GM19025 (cell line): Measurements from ENCODE around the gene TEKT3.

ENCODE experiments used
- ATAC-seq: cut with Tn5 transposase; IDR thresholded peaks from one replicate; pipeline ENCODE4 v1.9.1; 2021; ENCODE audit warnings: mild to moderate bottlenecking, low read depth, moderate library complexity; ENCODE audit not compliant: unreplicated experiment

Gene TEKT3

DNA sequence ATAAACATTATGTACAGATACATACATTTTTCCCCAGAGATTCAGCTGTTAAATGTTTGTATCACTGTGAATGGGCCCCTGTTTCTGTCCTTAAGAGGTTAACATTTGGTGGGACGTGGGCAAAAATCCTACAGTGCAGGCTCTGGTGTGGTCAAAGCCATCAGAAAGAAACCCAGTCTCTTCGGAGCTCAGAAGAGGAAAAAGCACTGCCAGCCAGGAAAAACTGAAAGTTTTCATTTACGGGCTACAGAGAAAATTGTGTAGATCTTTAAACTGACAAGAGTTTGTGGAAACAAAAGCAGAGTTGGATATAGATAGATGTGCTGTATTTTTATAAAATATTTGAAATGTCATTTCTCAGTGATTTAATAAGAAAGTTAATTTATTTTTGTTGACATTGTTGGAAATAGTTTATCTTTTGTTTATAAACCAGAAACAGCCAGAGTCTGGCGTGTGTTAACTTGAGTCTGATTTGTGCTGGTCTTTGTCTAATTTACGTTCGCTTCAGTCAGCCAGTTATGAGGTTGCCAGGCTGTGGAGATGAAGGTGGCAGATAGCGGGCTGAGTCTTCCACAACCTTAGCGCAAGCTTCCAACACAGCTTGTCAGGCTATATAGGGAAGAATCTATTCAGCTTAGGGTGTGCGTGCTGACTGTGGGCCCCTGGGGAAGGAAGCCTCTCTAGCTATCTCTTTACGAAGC is 9.5 kb upstream of the TEKT3 start:
- no peak for ATAC-seq

DNA sequence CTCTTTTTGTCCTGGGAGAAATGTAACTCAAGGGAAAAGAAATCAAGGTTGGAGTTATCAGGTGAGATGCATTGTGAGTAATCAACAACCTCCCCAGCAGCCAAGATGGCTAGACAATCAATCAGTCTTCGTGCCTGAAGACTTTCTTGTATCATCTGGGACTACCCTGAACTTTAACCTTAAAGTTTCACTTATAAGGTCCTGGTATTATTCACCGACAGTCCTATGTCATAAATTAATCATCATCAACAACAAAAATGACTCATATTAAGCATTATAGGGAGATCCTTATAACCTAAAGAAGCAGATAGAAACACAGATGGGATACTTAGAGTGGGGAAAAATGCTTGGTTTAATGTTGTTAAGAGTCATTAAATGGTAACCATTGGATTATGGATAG is 7.7 kb upstream of the TEKT3 start:
- no peak for ATAC-seq

DNA sequence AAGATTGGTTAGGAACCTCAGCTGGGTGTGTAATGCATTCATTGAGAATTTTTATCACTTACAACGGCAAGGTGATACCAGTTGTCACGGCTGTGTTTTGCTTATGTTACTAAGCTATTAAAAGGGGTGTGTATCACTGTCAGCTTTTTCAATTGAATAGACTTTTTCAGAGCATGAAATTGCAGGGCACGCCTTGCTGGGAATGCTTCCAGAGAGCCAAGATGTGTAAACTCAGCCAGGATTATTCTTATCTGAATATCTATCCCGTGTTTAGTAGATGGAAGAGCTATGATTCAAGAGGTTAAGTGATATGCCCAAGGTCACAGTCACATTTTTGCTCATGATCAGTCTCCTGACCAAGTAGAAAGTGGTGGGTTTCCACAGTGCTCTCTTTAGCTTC is 6.6 kb upstream of the TEKT3 start:
- no peak for ATAC-seq

DNA sequence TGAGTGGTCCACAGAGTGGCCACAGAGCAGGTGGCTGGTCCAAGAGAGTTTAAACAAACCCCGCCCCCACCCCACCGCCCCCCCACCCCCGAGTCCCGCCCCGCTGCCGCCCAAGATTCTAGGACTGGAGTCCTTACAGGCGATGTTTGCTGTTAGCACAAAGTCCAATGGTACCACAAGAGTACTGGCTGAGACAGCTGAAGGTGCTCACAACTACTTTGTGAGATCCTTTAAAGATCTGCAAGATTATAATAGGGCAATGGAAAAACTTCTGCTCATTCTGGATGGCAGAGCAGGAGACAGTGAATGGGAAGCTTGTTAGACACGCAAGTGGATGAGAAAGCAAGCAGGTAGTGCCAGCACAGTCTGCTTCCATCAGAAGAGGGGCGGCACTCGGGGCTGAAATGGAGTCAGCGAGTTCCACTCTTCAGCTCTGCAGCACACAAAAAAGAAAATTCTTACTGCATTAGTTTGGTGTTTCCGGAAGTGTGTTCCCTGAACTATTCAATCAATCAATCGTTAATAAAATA is 4.7 kb upstream of the TEKT3 start:
- no peak for ATAC-seq

DNA sequence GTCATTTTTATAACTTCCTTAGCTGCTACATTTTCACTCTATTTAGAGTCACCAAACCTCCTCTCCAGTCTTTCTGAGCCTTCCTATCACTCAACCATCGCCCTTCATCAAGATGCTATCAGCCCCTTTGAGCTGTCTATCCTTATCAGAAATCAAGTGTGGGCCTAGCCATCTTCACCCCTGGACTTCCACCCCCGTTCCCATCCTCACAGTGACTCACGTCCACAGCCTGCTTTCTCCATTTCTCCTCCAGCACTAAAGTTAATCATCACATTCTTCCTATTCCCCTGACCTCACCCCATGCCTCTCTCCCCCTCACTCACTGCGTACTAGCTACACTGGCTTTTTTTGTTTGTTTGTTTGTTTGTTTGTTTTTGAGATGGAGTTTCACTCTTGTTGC is 2.4 kb upstream of the TEKT3 start:
- no peak for ATAC-seq

DNA sequence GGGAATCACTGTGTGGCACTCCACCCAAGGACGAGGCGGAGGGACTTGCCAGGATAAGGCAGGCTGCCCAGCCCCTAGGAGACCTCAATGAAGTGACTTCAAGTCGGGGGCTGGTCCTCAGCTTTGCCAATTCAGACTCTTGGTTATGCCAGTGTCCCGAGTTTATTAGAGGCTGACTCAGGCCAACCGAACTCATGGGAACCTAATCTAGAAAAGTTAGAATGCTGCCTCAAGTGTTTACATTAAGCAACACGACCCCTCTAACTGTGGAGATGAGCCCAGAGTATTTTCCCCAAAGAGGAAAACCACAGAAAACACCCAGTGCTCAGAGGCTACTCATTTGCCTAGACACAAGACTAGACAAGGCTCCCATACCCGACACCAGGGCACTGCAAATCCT is 1.1 kb upstream of the TEKT3 start:
- no peak for ATAC-seq

DNA sequence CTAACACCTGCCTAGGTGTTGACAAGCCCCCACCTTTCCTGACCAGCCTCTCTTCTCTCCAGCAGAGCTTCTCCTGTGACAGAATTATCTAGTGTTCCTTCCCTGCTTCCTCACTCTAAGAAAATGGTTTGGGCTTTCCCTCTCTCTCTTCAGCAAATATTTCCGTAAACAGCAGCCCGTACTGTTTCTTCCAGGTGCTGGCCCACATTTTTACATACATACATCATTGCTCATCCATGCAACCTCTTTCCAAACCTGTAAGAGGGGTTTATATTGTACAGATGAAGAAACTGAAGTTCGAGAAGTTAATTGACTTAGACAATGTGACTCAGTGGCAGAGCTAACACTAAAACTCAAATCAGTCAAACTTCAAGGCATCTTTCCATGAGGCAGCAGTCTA is 569 bp upstream of the TEKT3 start:
- no peak for ATAC-seq

DNA sequence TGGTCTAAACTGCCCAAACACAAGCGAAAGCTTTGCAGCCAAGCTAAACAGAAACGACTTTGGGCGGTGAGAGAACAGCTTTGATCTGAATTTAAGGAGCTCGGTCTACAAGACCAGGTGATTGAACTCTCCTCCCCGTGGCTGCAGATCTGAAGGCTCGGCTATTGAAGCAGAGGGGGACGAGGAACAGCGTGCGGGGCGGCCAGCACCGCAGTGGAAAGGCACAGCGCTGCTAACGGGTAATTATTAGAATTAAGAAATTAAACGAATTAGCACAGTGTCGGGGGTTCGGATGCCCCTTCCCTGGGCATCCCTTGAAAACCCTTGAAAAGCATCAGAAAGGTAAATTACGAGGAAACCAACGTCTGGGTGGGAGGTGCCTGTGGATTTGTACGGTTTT is 431 bp downstream of the TEKT3 start:
- no peak for ATAC-seq

DNA sequence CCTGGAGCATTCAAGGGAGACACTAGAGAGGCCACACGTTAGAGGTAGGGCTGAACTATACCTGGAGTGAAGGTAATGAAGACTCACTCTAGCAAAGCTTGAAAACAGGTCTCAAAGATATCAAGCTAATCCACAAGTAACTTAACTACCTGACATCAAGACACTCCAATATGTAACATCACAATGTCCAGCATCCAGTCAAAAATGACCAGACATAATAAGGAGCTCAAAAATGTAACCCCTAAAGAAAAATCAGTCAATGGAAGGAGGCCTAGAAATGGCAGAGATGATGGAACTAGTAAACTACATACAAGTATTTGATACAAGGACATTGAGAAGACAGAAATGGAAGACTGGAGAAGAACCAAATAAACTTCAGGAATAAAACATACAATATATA is 6.0 kb downstream of the TEKT3 start:
- no peak for ATAC-seq

DNA sequence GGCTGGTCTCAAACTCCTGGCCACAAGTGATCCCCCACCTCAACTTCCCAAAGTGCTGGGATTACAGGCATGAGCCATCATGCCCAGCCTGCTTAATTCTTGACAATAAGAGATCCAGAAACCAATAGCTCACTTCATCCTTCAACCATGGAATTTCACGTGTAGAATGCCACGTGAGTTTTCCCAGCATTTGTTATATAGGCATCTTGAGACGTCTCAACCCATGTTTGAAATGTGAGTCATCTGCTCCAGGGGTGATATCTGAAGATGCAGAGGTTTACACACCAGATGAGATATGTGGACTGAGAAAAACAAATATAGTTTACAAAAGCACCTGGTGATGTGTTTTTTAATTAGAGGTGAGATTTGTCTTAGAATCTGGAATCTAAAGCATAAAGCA is 7.1 kb downstream of the TEKT3 start:
- no peak for ATAC-seq

DNA sequence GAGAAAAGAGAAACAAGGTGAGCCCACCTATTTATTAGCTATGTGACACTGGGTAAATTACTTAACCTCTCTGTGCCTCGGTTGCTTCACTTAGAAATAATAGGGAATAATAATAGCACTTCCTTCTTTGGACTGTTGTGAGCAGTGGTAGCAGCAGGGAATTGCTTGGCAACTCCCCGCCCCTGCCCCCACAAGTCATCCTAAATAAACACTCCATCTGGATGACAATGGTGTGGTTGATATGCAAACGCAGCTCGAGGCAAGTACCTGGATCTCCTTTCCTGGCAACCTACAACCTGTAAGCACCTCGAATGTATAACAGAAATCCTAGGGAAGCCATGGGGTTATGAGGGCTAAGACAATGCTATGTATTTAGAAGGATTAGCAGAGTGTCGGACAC is 9.1 kb downstream of the TEKT3 start:
- no peak for ATAC-seq

DNA sequence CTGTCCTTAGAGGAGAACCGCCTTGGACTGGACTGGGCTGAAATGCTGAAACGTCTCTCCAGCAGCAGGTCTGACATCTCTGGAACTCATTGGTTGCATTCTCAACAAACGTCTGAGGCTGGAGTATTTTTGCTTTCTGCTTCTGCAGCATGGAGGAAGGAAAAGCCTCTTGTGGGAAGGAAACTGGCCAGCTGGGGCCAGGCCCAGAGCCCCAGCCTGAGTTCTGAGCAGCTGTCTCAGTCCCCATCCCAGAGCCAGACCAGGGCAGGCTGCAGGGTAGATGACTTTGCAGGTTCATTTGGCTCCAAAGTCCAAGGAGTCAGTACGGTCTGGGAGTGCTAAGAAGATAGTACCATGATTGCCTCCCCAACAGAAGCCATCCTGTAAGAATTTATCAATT is 18.3 kb downstream of the TEKT3 start:
- no peak for ATAC-seq

DNA sequence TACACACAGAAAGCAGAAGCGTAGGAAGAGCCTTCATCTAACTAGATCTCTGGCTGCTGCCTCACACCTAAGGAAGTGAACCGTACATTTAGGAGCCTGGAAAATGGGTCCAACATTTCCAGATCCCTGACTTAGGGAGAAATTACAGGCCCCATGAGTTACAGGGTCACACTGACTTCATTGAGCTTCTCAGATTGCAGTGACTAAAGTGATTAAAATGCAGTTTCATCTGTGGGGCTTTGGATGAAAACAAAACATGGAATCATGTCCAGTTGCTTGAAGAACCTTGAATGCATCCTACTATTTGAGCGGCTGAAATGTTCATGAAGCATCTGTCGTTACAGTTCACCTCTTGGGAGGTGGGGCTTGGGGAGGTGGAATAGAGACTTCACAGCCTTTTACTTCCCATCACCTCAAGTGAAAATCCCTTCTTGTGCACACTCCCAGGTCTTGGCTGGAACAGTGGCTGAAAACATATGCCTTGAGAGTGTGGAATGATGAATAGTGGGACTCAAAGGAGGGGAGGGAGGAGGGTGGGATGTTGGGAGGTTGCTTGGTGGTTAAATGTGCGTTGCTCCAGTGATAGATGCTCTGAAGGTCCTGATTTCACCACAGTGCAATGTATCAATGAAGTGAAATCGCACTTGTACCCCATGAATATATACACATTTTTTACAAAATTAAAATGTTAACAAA is 19.7 kb downstream of the TEKT3 start:
- no peak for ATAC-seq

DNA sequence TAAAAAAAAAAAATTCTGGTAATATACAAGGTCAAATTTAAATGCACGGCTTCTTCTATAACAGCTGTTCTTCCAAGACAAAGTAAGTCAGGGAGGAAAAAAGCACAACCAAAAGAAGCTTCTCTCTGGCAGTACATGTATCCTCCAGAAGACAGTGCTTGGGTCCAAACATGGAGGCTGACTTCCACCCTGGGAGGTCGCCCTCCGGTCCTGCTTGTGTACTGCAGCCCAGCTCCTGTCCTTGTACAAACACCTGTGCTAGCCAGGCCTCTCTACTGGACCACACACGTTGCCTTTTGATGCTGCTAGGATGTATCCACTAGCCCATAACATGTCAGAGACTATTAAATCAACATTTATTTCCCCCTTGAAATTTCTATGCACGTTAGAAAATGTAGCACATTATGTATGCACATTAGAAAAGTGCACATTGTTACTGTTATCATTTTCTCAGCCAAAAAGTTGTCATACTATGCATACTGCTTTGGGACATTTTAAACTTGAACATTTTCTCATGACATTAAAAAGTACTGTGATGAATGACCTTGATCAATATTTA is 21.9 kb downstream of the TEKT3 start:
- no peak for ATAC-seq

DNA sequence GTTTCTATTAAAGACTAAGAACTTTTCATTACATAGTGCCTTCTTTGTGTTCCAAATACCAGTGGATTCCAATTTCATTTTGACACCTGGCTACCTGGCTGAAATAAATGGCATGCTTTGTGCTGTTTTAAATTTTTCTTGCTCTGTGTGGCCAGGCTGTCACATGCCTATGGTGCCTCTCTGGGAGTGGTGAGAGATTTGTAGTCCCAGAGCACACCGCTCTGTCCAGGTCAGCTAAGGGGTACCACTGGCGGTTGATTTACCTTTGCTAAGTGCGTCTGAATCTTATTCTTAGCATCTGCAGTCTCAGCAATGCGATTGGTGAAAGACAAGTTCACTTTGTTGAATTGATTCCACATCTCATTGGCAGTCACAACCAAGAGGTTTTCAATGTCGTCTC is 29.4 kb downstream of the TEKT3 start:
- no peak for ATAC-seq

DNA sequence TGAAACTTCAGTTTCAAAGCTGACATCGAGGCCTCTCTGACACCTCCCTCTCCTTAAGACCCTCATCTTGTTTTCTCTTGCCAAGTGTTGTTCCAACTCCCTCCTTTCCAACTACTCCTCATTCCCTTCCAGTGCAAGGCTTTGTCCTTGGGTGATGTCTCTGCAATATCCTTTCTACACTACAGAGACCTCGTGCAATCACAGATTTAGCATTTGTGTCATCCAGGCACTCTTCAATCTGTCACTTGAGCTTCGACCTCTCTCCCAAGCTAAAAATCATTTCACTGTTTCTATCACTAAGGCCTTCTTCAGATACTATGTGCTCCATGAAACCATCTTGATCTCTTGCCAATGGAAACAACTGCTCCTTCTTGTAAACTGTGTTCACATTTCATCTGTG is 31.6 kb downstream of the TEKT3 start:
- no peak for ATAC-seq

DNA sequence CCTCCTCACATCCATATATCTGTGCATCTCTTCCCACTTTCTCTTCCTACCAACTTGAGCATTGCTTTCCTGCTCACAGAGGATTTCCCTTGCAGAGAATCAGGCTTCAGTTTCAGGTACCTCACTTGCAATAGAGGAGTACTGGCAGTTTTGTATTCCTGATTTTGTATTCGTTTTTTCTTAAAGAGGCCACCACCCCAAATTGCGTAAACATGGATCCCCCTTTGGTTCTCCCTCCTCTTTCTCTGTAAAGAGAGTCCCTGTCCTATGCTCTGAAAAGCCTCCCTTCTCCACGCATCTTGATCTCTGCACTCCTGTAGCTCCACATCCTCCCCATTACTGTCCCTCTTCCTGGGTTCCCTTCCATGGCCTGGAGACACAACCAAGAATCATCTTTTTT is 32.2 kb downstream of the TEKT3 start:
- ATAC-seq: no peak

DNA sequence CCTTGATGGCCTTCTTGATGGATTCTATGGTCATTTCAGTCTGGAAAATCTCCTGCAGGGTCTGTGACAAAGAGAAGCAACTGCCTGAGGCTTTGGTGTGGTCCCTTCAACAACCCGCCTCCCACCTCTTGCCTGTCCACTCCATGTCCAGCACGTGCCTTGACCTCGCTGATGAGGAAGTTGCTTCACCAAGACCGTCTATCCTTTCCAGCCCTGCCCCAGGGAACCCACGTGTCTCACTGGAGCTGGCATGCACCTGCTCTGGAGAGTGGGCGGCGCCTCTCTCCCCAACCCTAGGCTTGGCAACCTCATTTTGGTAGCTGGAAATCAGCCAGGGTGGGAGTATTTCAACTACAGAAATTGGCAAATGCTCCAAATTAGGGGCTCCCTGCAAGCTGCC is 32.6 kb downstream of the TEKT3 start:
- no peak for ATAC-seq

DNA sequence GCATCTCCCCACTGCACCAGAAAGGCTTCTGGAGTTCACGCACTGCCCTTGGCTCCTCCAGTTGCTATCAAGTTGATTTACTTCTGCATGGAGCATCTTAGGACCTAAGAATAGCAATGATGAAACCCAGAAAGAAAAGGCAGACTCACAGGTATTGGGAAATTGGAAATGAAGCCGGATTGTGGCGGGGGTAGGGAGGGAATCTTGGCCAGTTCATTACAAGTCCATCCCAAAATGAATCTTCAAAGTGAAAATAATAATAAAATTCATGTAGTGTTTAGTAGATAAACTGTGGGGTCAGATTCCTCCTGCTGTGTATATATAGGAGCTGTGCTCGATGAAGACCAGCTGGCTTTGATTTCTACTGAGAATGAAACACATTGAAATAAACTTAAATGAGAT is 33.7 kb downstream of the TEKT3 start:
- no peak for ATAC-seq

DNA sequence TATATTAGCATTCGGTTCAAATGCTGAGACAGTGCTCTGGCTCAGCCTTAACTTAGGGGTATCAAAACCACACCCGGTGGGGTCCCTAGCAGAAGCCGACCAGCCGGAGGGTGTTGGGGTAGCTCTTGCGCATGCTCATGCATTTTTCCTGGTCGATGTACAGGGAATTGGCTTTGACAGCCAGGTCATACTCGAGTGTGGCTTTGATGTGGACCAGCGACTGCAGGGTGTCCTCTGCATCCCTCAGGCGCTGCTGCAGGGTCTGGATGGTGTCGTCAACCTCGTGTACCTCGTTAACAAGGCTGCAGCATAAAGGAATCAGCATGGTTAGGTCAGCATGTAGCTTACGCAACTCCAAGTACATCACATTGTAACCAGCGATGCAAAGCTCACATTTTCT is 37.5 kb downstream of the TEKT3 start:
- ATAC-seq: no peak

DNA sequence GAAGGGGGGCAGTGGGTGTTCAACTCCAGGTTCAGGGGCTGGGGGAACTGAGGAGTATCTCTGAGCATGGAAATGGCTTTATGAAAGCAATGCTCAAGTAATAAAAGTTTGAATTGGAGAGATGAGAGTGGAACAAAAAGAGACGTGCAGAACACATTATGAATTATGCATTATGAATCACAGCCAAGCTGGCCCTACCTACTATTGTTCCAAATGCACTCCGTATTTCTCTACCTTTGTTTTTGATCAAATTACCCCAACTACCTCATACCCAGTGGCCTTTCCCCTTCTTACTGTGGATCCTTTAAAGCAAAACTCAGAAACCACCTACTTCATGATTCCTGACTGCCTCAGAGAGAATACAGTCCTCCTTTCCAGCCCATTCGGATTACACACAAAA is 38.1 kb downstream of the TEKT3 start:
- no peak for ATAC-seq

DNA sequence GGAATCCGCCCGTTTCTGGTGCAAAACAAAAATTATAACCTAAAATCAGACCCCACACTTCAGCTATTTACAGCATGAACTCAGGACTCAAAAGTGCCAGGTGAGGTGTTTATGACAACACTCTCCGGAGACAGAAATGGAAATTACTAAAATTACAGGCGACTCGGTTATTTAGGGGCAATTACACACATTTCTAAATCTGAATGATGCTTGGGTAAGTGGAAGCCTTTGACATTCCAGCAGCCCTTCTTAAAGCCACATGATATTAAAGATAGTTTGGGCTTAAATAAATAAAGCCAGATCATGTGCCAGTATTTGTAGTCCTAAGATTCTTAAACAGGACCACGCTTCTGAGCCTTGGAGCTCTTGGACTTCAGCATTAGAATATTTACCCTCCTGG is 39.6 kb downstream of the TEKT3 start:
- no peak for ATAC-seq
